Activated naive CD4-positive, alpha-beta T cell treated with anti-CD3 and anti-CD28 coated beads, Interleukin-2, amount 10 ng/mL, durations not matched to agents 7 days and 5 days (primary cell): ENCODE data around the gene MCM9.
A peak's percentile ranks its signal among the peaks of the same experiment; 100 is the strongest.

Source experiments
- CTCF ChIA-PET: fragments of 350-600 bp; sonication (Branson Sonifier 250); formaldehyde crosslinking; loops from one replicate; lab custom pipeline; 2021; ENCODE audit warnings: antibody characterized with exemption; lab: Charles Lee
- DNase-seq: peaks from one replicate; pipeline ENCODE4 v3.0.0-alpha.2; 2020
- H3K27ac Mint-ChIP-seq: one replicate; pipeline ENCODE4 v1.8.0; 2021; ENCODE audit warnings: mild to moderate bottlenecking, moderate library complexity, mixed read lengths
- H3K27me3 Mint-ChIP-seq: one replicate; pipeline ENCODE4 v1.8.0; 2021; ENCODE audit warnings: mild to moderate bottlenecking, mixed read lengths
- H3K36me3 Mint-ChIP-seq: one replicate; pipeline ENCODE4 v1.8.0; 2021; ENCODE audit warnings: mixed read lengths
- H3K4me1 Mint-ChIP-seq: one replicate; pipeline ENCODE4 v1.8.0; 2021; ENCODE audit warnings: mixed read lengths
- H3K4me3 Mint-ChIP-seq: one replicate; pipeline ENCODE4 v1.8.0; 2021; ENCODE audit warnings: mild to moderate bottlenecking, moderate library complexity, mixed read lengths
- H3K9me3 Mint-ChIP-seq: one replicate; pipeline ENCODE4 v1.8.0; 2021; ENCODE audit warnings: mixed read lengths

Gene MCM9

GRCh38 chr6:118934461-118935330 is at the start of gene MCM9:
Gene MCM9, minus strand, starts transcription at chr6:118935159. Its CDS starts 3,436 bp downstream, at chr6:118931723.
- Mint-ChIP-seq H3K36me3 (peaks cover 33% of the 10 kb centered on the region), H3K27me3 (no peaks in the 10 kb centered on the region), H3K4me1 (peaks cover 25% of the 10 kb centered on the region), H3K4me3 (peak within 1 kb of the TSS; percentile 83), H3K27ac (peak within 1 kb of the TSS; percentile 94), H3K9me3 (peaks cover 8% of the 10 kb centered on the region)
- peak; percentile 89 for DNase-seq
- CTCF ChIA-PET: interaction anchor here (0.7 kb wide), 1 partner anchor 369 kb away, joined by 4 read pairs; no protein-coding TSS in a partner anchor

GRCh38 chr6:118984342-118984741 is 49.4 kb upstream of the MCM9 start:
- H3K36me3 Mint-ChIP-seq: peaks cover 2% of the 10 kb centered on the region
- CTCF ChIA-PET: no interaction called here
- H3K27me3 Mint-ChIP-seq: no peaks in the 10 kb centered on the region

DNA sequence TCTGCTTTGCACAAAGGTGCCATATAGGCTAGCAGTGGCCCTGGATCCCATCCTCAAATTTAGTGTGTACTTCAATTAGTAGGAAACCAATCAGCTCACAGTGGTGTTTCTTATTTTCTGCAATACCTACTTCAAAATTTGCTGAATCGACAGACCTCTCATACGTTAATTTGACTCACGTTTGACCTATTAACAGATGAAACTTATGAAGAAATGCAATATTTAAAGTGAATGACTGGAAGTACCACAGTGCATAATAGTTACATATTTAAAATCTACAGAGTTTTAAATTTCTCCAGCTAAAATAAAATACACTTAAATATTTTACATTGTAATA is 47.6 kb upstream of the MCM9 start:
- H3K27ac Mint-ChIP-seq: no peak overlapping the region
- H3K9me3 Mint-ChIP-seq: no peaks in the 10 kb centered on the region
- DNase-seq: no peak
- CTCF ChIA-PET: interaction anchor here (1.3 kb wide), 1 partner anchor 128 kb away, joined by 3 read pairs; no protein-coding TSS in a partner anchor
- no peaks in the 10 kb centered on the region for H3K4me1 Mint-ChIP-seq
- peaks cover 6% of the 10 kb centered on the region for H3K36me3 Mint-ChIP-seq
- H3K27me3 Mint-ChIP-seq: no peaks in the 10 kb centered on the region
- H3K4me3 Mint-ChIP-seq: no peak overlapping the region

More at GRCh38 chr6:118984342-118984741, 49.4 kb upstream of the MCM9 start:
- Mint-ChIP-seq H3K9me3 (no peaks in the 10 kb centered on the region), H3K4me1 (no peaks in the 10 kb centered on the region), H3K27ac (no peak overlapping the region), H3K4me3 (no peak overlapping the region)
- DNase-seq: no peak

DNA sequence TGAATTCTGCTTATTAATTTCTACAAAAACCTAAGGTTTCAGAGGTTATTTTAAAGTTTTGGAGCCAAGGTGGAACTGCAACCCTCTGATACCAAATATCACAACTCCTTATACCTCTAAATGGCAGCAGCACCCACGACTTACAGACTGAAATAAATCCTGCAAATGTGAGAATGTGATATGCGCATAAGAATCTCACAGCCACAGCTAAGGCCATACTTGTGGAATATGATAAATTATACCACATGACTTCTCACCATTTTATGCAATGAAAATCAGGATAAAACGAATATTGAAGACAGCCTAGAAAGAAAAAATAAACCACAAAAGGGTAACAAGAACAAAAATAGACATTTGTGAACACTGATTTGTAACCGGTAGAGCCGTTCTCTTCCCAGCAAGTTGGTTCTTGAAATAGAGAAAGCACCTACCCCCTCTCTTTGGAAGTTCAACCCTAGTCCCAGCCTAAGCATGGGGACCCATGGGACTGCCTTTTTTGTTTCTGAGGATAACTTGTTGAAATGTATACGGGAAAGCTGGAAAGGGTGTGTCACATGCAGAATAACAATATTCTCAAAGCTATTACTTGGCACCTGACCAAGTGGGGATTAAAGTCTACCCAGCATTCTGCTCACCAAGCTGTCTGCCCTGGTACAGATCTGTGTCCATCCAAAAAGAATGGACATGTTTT is 47.1 kb upstream of the MCM9 start:
- no peak overlapping the region for H3K27ac Mint-ChIP-seq
- no peak for DNase-seq
- no peaks in the 10 kb centered on the region for H3K4me1 Mint-ChIP-seq
- H3K9me3 Mint-ChIP-seq: no peaks in the 10 kb centered on the region
- no peaks in the 10 kb centered on the region for H3K27me3 Mint-ChIP-seq
- H3K4me3 Mint-ChIP-seq: no peak overlapping the region
- H3K36me3 Mint-ChIP-seq: peaks cover 6% of the 10 kb centered on the region
- CTCF ChIA-PET: interaction anchor here (0.9 to 1.3 kb wide), 2 partner anchors 18 to 128 kb away, joined by 3 read pairs; no protein-coding TSS in a partner anchor

GRCh38 chr6:118980063-118980462 is 45.1 kb upstream of the MCM9 start:
- H3K27ac Mint-ChIP-seq: no peak overlapping the region
- H3K36me3 Mint-ChIP-seq: peaks cover 6% of the 10 kb centered on the region
- no peaks in the 10 kb centered on the region for H3K27me3 Mint-ChIP-seq
- no peaks in the 10 kb centered on the region for H3K4me1 Mint-ChIP-seq
- H3K4me3 Mint-ChIP-seq: no peak overlapping the region
- no peak for DNase-seq
- H3K9me3 Mint-ChIP-seq: no peaks in the 10 kb centered on the region
- CTCF ChIA-PET: no interaction called here

- CTCF ChIA-PET: interaction anchor here (1.5 kb wide), 1 partner anchor 136 kb away, joined by 5 read pairs; no protein-coding TSS in a partner anchor
- no peak overlapping the region for H3K27ac Mint-ChIP-seq
These were observed 39.8 kb upstream of the MCM9 start for GRCh38 chr6:118974790-118975189.

GRCh38 chr6:118971682-118972081 is 36.7 kb upstream of the MCM9 start:
- Mint-ChIP-seq H3K4me1 (no peaks in the 10 kb centered on the region), H3K27me3 (no peaks in the 10 kb centered on the region), H3K36me3 (no peaks in the 10 kb centered on the region), H3K4me3 (no peak overlapping the region), H3K27ac (no peak overlapping the region), H3K9me3 (no peaks in the 10 kb centered on the region)
- no peak for DNase-seq
- CTCF ChIA-PET: interaction anchor here (0.7 to 6.2 kb wide), 3 partner anchors 8 to 139 kb away, joined by 3 to 62 read pairs (median 3); partner anchors contain the start of gene FAM184A

More at GRCh38 chr6:118974790-118975189, 39.8 kb upstream of the MCM9 start:
- H3K36me3 Mint-ChIP-seq: peaks cover 5% of the 10 kb centered on the region
- H3K4me3 Mint-ChIP-seq: no peak overlapping the region
- no peaks in the 10 kb centered on the region for H3K27me3 Mint-ChIP-seq
- no peaks in the 10 kb centered on the region for H3K9me3 Mint-ChIP-seq
- no peak for DNase-seq
- no peaks in the 10 kb centered on the region for H3K4me1 Mint-ChIP-seq

- DNase-seq: no peak
- H3K4me3 Mint-ChIP-seq: no peak overlapping the region
- no peaks in the 10 kb centered on the region for H3K36me3 Mint-ChIP-seq
- no peaks in the 10 kb centered on the region for H3K4me1 Mint-ChIP-seq
- CTCF ChIA-PET: interaction anchor here (6.2 kb wide), 1 partner anchor 140 kb away, joined by 62 read pairs; no protein-coding TSS in a partner anchor
- no peak overlapping the region for H3K27ac Mint-ChIP-seq
- H3K9me3 Mint-ChIP-seq: no peaks in the 10 kb centered on the region
- no peaks in the 10 kb centered on the region for H3K27me3 Mint-ChIP-seq
These were observed 35.9 kb upstream of the MCM9 start for GRCh38 chr6:118970866-118971265.

GRCh38 chr6:118968416-118968815 is 33.5 kb upstream of the MCM9 start:
- Mint-ChIP-seq H3K27ac (no peak overlapping the region), H3K9me3 (no peaks in the 10 kb centered on the region), H3K4me3 (no peak overlapping the region), H3K36me3 (no peaks in the 10 kb centered on the region), H3K4me1 (no peaks in the 10 kb centered on the region), H3K27me3 (no peaks in the 10 kb centered on the region)
- CTCF ChIA-PET: interaction anchor here (0.7 to 6.2 kb wide), 4 partner anchors 72 to 180 kb away, joined by 3 to 62 read pairs (median 4); no protein-coding TSS in a partner anchor
- DNase-seq: no peak

DNA sequence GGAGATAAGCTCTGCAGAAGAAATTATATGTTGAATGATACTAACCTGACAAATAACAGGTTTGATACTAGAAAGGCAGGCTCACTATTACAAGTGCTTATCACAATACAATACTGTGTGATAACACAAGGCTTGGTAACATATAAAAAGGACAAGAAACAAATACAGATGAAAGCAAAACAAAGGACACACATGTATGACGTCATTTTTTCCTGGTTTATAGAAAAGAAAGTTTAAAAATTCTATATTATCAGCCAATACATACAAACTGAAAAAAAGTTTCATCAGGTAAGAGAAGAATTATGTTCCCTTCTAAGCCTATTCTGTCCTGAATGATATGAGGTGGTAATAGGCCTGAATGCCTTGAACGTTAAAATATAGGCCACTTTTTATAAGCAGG is 32.3 kb upstream of the MCM9 start:
- CTCF ChIA-PET: interaction anchor here (0.9 to 6.2 kb wide), 4 partner anchors 143 to 162 kb away, joined by 3 to 62 read pairs (median 26); no protein-coding TSS in a partner anchor
- no peak for DNase-seq
- Mint-ChIP-seq H3K27ac (no peak overlapping the region), H3K4me3 (no peak overlapping the region), H3K4me1 (no peaks in the 10 kb centered on the region), H3K9me3 (no peaks in the 10 kb centered on the region), H3K36me3 (no peaks in the 10 kb centered on the region), H3K27me3 (no peaks in the 10 kb centered on the region)

DNA sequence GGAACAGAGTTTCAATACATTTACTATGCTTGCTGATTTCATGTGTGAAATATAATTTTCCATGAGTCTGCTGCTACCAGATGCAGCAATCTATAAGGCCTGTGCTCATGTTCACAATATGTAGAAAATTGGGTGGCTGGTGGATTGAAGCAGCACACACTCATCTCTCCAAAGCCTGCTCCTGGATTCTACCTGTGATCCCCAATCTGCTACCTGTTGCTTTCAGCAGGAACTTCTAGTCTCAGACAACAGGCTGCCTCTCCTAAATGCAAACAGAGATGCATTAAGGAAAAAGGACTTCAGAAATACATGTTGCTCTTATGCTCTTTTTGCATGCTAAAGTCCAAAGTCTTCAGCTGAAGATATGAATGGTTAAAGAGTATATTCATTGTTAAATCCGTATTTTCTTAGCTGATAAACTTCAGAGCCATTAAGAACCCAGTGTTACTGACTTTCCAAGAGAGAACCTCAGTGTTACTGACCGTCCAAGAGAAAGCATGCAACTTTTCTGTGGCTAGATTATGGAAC is 30.9 kb upstream of the MCM9 start:
- CTCF ChIA-PET: interaction anchor here (5.8 kb wide), 1 partner anchor 144 kb away, joined by 50 read pairs; no protein-coding TSS in a partner anchor
- Mint-ChIP-seq H3K4me3 (no peak overlapping the region), H3K27ac (no peak overlapping the region), H3K4me1 (no peaks in the 10 kb centered on the region), H3K9me3 (no peaks in the 10 kb centered on the region), H3K36me3 (no peaks in the 10 kb centered on the region), H3K27me3 (no peaks in the 10 kb centered on the region)
- no peak for DNase-seq

DNA sequence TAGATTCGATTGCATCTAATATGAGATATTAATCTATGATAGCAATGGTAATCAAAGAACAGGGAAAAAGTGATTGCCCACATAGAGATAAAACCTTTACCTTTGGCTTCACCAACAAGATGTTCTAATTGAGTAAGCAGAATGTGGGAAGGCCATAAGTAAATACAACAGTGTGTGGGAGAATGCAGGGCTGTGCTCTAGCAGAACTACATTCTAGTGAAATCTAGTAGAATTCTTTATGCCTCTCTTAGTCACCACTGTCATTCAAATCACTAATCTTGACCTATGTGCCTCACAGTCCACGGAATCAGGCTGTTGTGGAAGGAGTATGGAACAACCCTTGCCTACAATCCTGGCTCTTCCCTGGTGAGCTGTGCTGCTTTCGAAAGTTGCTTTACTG is 30.4 kb upstream of the MCM9 start:
- CTCF ChIA-PET: interaction anchor here (5.8 kb wide), 1 partner anchor 145 kb away, joined by 50 read pairs; no protein-coding TSS in a partner anchor
- no peak for DNase-seq
- H3K27me3 Mint-ChIP-seq: no peaks in the 10 kb centered on the region
- no peak overlapping the region for H3K27ac Mint-ChIP-seq
- H3K9me3 Mint-ChIP-seq: no peaks in the 10 kb centered on the region
- no peaks in the 10 kb centered on the region for H3K4me1 Mint-ChIP-seq
- H3K4me3 Mint-ChIP-seq: no peak overlapping the region
- H3K36me3 Mint-ChIP-seq: no peaks in the 10 kb centered on the region

DNA sequence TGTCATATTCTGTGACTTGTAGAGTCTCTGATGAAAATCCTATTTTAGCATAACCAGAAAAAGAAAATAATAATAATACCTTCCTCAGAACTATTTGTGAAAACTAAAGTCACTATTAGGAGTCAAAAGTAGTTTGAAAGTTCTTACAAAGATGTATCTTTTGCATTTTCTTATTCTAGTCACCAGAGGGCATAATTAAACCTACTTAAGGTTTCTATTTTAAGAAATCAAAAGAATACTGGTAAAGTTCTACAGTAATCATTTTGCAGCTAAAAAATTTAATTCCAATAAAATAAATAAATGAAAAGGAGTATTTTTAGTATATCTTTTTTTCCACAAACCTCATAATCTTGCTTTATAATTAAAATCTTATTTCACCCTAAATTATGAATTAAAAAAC is 28.0 kb upstream of the MCM9 start:
- Mint-ChIP-seq H3K9me3 (no peaks in the 10 kb centered on the region), H3K4me3 (no peak overlapping the region), H3K4me1 (peaks cover 13% of the 10 kb centered on the region), H3K27me3 (no peaks in the 10 kb centered on the region), H3K36me3 (no peaks in the 10 kb centered on the region), H3K27ac (no peak overlapping the region)
- CTCF ChIA-PET: interaction anchor here (0.9 to 5.8 kb wide), 8 partner anchors 13 to 350 kb away, joined by 3 to 50 read pairs (median 4); no protein-coding TSS in a partner anchor
- no peak for DNase-seq

- Mint-ChIP-seq H3K9me3 (no peaks in the 10 kb centered on the region), H3K27ac (no peak overlapping the region), H3K4me1 (peaks cover 13% of the 10 kb centered on the region), H3K4me3 (no peak overlapping the region), H3K27me3 (no peaks in the 10 kb centered on the region), H3K36me3 (no peaks in the 10 kb centered on the region)
- no peak for DNase-seq
- CTCF ChIA-PET: interaction anchor here (1.7 kb wide), 1 partner anchor 151 kb away, joined by 5 read pairs; no protein-coding TSS in a partner anchor
These were observed 24.9 kb upstream of the MCM9 start for GRCh38 chr6:118959903-118960302.
